HepG2 (cell line): ENCODE data around the gene BCAM. TPM values are rescaled to one million over a fixed set of nuclear protein-coding genes. Genes with fewer than 3 reads are reported as not detected.

ENCODE experiments used
- CBX2 ChIP-seq, 2 experiments: fragments of 200-600 bp in 1 of 2; sonication (generic); formaldehyde crosslinking in 1 of 2; IDR thresholded peaks; 2 replicates each; pipeline versions ENCODE4 v1.7.0 to v1.8.1; 2018 to 2022; ENCODE audit warnings: low read depth in 2 of 2, low read length in 1 of 2, mild to moderate bottlenecking in 1 of 2, missing genetic modification reagents in 1 of 2
- IKZF5 ChIP-seq: IDR thresholded peaks from 2 replicates; pipeline ENCODE4 v1.6.1; 2018; ENCODE audit warnings: missing genetic modification reagents, mild to moderate bottlenecking, missing compliant biosample characterization
- KIAA2018 ChIP-seq: sonication (generic); formaldehyde crosslinking; IDR thresholded peaks from 2 replicates; pipeline ENCODE4 v1.5.0; 2020; ENCODE audit warnings: mild to moderate bottlenecking, missing genetic modification reagents, borderline replicate concordance
- KLF6 ChIP-seq: IDR thresholded peaks from 2 replicates; pipeline ENCODE4 v1.8.0; 2016; ENCODE audit warnings: missing biosample characterization, missing genetic modification reagents
- MLXIP ChIP-seq: sonication (generic); formaldehyde crosslinking; IDR thresholded peaks from 2 replicates; pipeline ENCODE4 v1.9.0; 2021; ENCODE audit warnings: missing genetic modification reagents, borderline replicate concordance
- NR2F6 ChIP-seq, 2 experiments: IDR thresholded peaks; 2 replicates each; pipeline ENCODE4 v1.6.1; 2016; ENCODE audit warnings: antibody characterized with exemption in 1 of 2, mild to moderate bottlenecking in 1 of 2
- RAD21 ChIP-seq: fragments of 450-650 bp; formaldehyde crosslinking; IDR thresholded peaks from 2 replicates; pipeline ENCODE4 v1.5.0; 2020; ENCODE audit warnings: mild to moderate bottlenecking
- RBM22 ChIP-seq: fragments of 200-400 bp; formaldehyde crosslinking; optimal IDR thresholded peaks from 2 replicates; pipeline ENCODE3; 2017; ENCODE audit warnings: mild to moderate bottlenecking, low read length, moderate library complexity
- SP1 ChIP-seq, 2 experiments: fragments of 450-650 bp in 1 of 2; sonication (generic) in 1 of 2; formaldehyde crosslinking in 1 of 2; IDR thresholded peaks; 2 replicates each; pipeline versions ENCODE4 v1.4.0 to v1.6.1; 2016 to 2020; ENCODE audit warnings: missing genetic modification reagents in 1 of 2
- SSRP1 ChIP-seq: IDR thresholded peaks from 2 replicates; pipeline ENCODE4 v1.6.1; 2016; ENCODE audit warnings: control low read depth
- TAF15 ChIP-seq: fragments of 200-400 bp; formaldehyde crosslinking; IDR thresholded peaks from one replicate; pipeline ENCODE4 v1.6.1; 2018; ENCODE audit warnings: mild to moderate bottlenecking, low read depth, low read length; ENCODE audit not compliant: poor library complexity, severe bottlenecking
- ZFX ChIP-seq: sonication (generic); formaldehyde crosslinking; IDR thresholded peaks from 2 replicates; pipeline ENCODE4 v1.4.0; 2020; ENCODE audit warnings: mild to moderate bottlenecking, low read depth, missing genetic modification reagents, moderate library complexity
- ZNF615 ChIP-seq: sonication (generic); formaldehyde crosslinking; IDR thresholded peaks from 2 replicates; pipeline ENCODE4 v1.5.0; 2020; ENCODE audit warnings: mild to moderate bottlenecking, missing genetic modification reagents, borderline replicate concordance
- ZNF850 ChIP-seq: sonication (generic); formaldehyde crosslinking; conservative IDR thresholded peaks from 2 replicates; pipeline ENCODE4 v1.9.0; 2021; ENCODE audit warnings: mild to moderate bottlenecking, missing genetic modification reagents
- polyA plus RNA-seq, 8 experiments: library from polyadenylated mRNA; depleted of rRNA in 3 of 8; stranded (reverse) in 7 of 8; unstranded in 1 of 8; fragments of >200 nt; fragmentation: Illumina TruSeq in 4 of 8; extraction: Trizol in 4 of 8; gene quantifications; 2 replicates each; pipeline versions ENCODE4 v1.2.1 to v1.2.3, GENCODE V29; 2011 to 2016; ENCODE audit warnings: low read depth in 4 of 8, missing spikeins in 1 of 8, mixed read lengths in 1 of 8; ENCODE audit not compliant: insufficient read depth in 1 of 8
- total RNA-seq, 5 experiments: library from RNA; depleted of rRNA; stranded (reverse); fragments of >200 nt; fragmentation: Illumina TruSeq; extraction: Trizol; gene quantifications; 2 replicates each; pipeline ENCODE4 v1.2.3, GENCODE V29; 2016; ENCODE audit warnings: low read depth in 1 of 5
- TF ChIP-seq, protein P1 (sequence below): IDR thresholded peaks from 2 replicates; pipeline ENCODE4 v1.6.1; 2016; ENCODE audit warnings: missing compliant biosample characterization, missing genetic modification reagents, borderline replicate concordance

BCAM gene
- total and polyA plus RNA-seq, 2 of the 13 experiments (the other 11 are each of a cell fraction or from before 2014, with no cell fraction given): 51.2 to 62.7 TPM

DNA sequence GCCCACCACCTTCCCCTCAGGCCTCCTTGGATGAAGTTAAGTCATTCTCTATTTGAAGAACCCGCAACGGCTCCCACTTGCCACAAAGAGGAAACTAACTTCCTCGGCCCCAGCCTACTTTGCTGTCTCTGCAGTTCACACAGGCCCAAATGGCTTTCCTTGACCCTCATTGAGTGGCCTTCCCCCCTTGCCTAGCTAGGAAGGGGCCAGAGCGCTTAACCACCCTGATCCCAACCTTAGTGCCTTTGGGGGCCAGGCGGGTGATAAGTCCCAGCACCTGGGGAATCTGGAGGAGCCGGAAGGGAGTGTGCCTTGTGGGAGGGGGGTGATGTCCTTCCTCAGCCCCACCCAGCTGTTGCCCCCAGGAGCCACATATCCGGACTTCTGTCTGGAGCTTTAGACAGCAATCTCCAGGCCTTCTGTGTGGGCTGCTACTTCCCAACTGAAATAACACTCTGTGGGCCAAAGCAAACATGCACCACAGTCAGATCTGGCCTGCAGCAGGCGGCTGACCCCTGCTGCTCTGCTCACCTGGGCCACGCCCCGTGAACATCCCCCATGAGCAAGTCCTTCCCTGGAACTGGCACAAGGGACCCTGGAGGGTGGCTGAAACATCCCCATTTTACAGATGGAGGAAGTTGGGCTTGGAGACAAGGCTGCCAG, 47.6 kb downstream of the BCAM start (continued):
- TF ChIP-seq MLXIP (no peak), RBM22 (no peak), KLF6 (CRISPR knock-in tag) (no peak), ZNF850 (CRISPR knock-in tag) (no peak), ZFX (peak; percentile 77), SSRP1 (CRISPR knock-in tag) (0 out of 2 replicates have a peak, but pooled peaks have one; percentile 33), CBX2 (IDR thresholded peaks at IDR 0.05; ENCODE audit: low read depth, low read length) (no peak), CBX2 (CRISPR knock-in tag; IDR thresholded peaks at IDR 0.05; ENCODE audit: low read depth) (no peak), ZNF615 (no peak), NR2F6 (IDR thresholded peaks at IDR 0.05) (peak; percentile 67; the same call in 1 of the 2 replicates), NR2F6 (CRISPR knock-in tag; IDR thresholded peaks at IDR 0.05) (peak; percentile 80), KIAA2018 (no peak), RAD21 (CRISPR knock-in tag) (no peak), TAF15 (no peak), IKZF5 (CRISPR knock-in tag) (0 out of 2 replicates have a peak, but pooled peaks have one; percentile 21), SP1 (IDR thresholded peaks at IDR 0.05) (no peak), SP1 (CRISPR knock-in tag; IDR thresholded peaks at IDR 0.05) (no peak)
- TF ChIP-seq, protein P1, sequence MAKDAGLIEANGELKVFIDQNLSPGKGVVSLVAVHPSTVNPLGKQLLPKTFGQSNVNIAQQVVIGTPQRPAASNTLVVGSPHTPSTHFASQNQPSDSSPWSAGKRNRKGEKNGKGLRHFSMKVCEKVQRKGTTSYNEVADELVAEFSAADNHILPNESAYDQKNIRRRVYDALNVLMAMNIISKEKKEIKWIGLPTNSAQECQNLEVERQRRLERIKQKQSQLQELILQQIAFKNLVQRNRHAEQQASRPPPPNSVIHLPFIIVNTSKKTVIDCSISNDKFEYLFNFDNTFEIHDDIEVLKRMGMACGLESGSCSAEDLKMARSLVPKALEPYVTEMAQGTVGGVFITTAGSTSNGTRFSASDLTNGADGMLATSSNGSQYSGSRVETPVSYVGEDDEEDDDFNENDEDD (CRISPR knock-in tag): 0 out of 2 replicates have a peak, but pooled peaks have one; percentile 22
